ENCODE data around the gene GPS1. TPM values are rescaled to one million over a fixed set of nuclear protein-coding genes. Genes with fewer than 3 reads are reported as not detected.

GPS1 gene
- total and polyA plus RNA-seq, 2 of the 4 experiments (the other 2 are of a cell fraction) = 157 to 181 TPM

DNA sequence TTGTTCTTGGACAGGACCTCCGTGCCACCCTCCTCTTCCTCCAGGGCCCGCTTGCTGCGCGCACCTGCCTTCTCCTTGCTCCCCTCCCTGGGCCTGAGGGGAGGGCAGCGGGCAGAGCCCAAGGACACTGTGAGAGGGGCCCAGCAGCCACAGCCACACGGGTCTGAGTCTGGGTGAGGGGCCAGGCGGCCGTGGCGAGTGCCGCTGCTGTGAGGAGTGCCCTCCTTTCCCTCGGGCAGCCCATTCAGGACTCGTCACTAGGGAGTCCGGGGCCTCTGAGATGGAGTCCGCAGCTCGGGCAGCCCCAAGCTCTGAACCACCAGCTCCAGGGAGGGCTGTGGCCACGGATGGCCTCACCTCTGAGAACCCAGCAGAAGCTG is 8.3 kb downstream of the GPS1 start:
- WGBS, 2 experiments (ENCODE audit: extremely low coverage in 2 of 2, insufficient read length in 1 of 2) = 82% methylated on average over 5 of the region's 16 CpGs; no CpG with 5 or more reads in 1 of the 2 experiments

More for the DNA sequence above, 8.3 kb downstream of the GPS1 start:
- Histone ChIP-seq H2AFZ (replicated peaks; ENCODE audit: low read length, poor library complexity) (no peak overlapping the region), H3K14ac (replicated peaks; ENCODE audit: low read depth, low read length) (no peak overlapping the region), H3K36me3 (ENCODE audit: control insufficient read depth, insufficient read depth, low read length) (peaks cover 75% of the 10 kb centered on the region), H3K79me1 (ENCODE audit: low read depth in 1 of 2, low read length in 2 of 2) (peaks cover 10 to 28% of the 10 kb centered on the region in 2 experiments; a peak in 3 of 4 replicates), H3K9me3 (ENCODE audit: control insufficient read depth, insufficient read depth, low read length) (no peaks in the 10 kb centered on the region), H4K20me1 (ENCODE audit: insufficient read depth, low read length) (peaks cover 3% of the 10 kb centered on the region), H3K4ac (ENCODE audit: low read depth, low read length) (no peak overlapping the region), H4K5ac (ENCODE audit: low read depth, low read length) (no peak overlapping the region), H3K4me1 (ENCODE audit: control insufficient read depth, insufficient read depth, low read length) (peaks cover 5% of the 10 kb centered on the region), H3K23ac (ENCODE audit: low read depth, low read length) (no peak overlapping the region), H3K56ac (ENCODE audit: extremely low read depth, insufficient read depth, low read length) (no peak overlapping the region), H3K9me1 (ENCODE audit: insufficient read depth, low read length) (no peaks in the 10 kb centered on the region), H3K4me2 (ENCODE audit: low read depth, low read length) (no peak overlapping the region), H2AK9ac (replicated peaks; ENCODE audit: low read depth, low read length, poor library complexity) (no peak overlapping the region), H2BK120ac (ENCODE audit: low read depth, low read length) (no peak overlapping the region), H4K91ac (ENCODE audit: insufficient read depth, low read depth, low read length) (no peak overlapping the region), H3K27ac (ENCODE audit: insufficient read depth, low read length) (no peak overlapping the region), H4K8ac (ENCODE audit: low read depth in 2 of 2, low read length in 2 of 2) (no peak overlapping the region), H3K27me3 (ENCODE audit: control insufficient read depth, insufficient read depth, low read length) (no peaks in the 10 kb centered on the region), H3K18ac (ENCODE audit: low read depth, low read length) (no peak overlapping the region), H2BK15ac (ENCODE audit: low read depth, low read length) (no peak overlapping the region), H2BK5ac (ENCODE audit: low read depth, low read length, poor library complexity, severe bottlenecking) (no peak overlapping the region), H3K4me3 (ENCODE audit: insufficient read depth, low read depth, low read length) (no peak overlapping the region), H2AK5ac (ENCODE audit: low read depth, low read length) (no peak overlapping the region), H3K9ac (ENCODE audit: low read depth, low read length) (no peak overlapping the region), H2BK20ac (ENCODE audit: low read depth, low read length) (no peak overlapping the region)
- intact Hi-C loops (cut with micrococcal nuclease) = no loop called here
- ChIA-PET POLR2A (ENCODE audit: unreplicated experiment) (interaction anchor here (1.3 kb wide), 1 partner anchor 9 kb away, joined by 3 read pairs; no protein-coding TSS in a partner anchor), CTCF (no interaction called here)
- ATAC-seq (ENCODE audit: low read depth) (no peak), DNase-seq (no peak)
- BruUV-seq (replicated peaks) = no TSS peak
- in situ Hi-C loops (cut with MboI; ENCODE audit: low sequenced_read_pairs) = no loop called here
- no peak for TF ChIP-seq CEBPB (IDR thresholded peaks at IDR 0.05; ENCODE audit: low read depth, low read length)
- dilution Hi-C loops (cut with HindIII; ENCODE audit: low sequenced_read_pairs, unreplicated experiment) = no loop called here

Data from IMR-90 (cell line).